Ovary (tissue), 9 donors: ENCODE data around the gene COLGALT1. TPM values are rescaled to one million over a fixed set of nuclear protein-coding genes. Genes with fewer than 3 reads are reported as not detected.
"Not testable (repeated sequence)": the region's sequence is repeated elsewhere in the genome, so short reads cannot be mapped to it uniquely, and the experiment has no call there.

ENCODE experiments used
- DNase-seq, 5 donors: peaks; one replicate each; pipeline ENCODE4 v3.0.0-alpha.2; 2019 to 2020
- H3K27ac ChIP-seq, 2 donors: fragments of 200-600 bp; one replicate each; pipeline versions ENCODE4 v1.5.1 to v1.8.0; 2019 to 2022
- H3K27me3 ChIP-seq: fragments of 200-600 bp; one replicate; pipeline ENCODE4 v1.8.0; 2022
- H3K36me3 ChIP-seq: fragments of 200-600 bp; sonication (generic); one replicate; pipeline ENCODE4 v1.5.1; 2019
- H3K4me1 ChIP-seq: one replicate; pipeline ENCODE4 v1.8.1; 2013; ENCODE audit warnings: mild to moderate bottlenecking, moderate library complexity; ENCODE audit not compliant: insufficient read depth
- H3K4me3 ChIP-seq: fragments of 200-600 bp; sonication (generic); one replicate; pipeline ENCODE4 v1.5.1; 2017
- H3K9me3 ChIP-seq, 2 donors: fragments of 200-600 bp in 1 of 2; sonication (generic) in 1 of 2; one replicate each; pipeline versions ENCODE4 v1.5.1 to v1.8.1; 2013 to 2019; ENCODE audit warnings: mild to moderate bottlenecking in 1 of 2, moderate library complexity in 1 of 2
- EP300 ChIP-seq: sonication (generic); formaldehyde crosslinking; IDR thresholded peaks from one replicate; pipeline ENCODE4 v1.6.1; 2017; ENCODE audit warnings: antibody characterized with exemption
- POLR2A ChIP-seq: fragments of 450-650 bp; IDR thresholded peaks from one replicate; pipeline ENCODE4 v1.6.1; 2017; ENCODE audit warnings: antibody characterized with exemption, mild to moderate bottlenecking, moderate library complexity
- WGBS, 3 donors: extraction: QIAGEN DNeasy Blood & Tissue Kit in 1 of 3; methylation state at CpG; one replicate each; pipeline versions ENCODE4 v1.1.5 to v1.1.7; 2013 to 2017; 5-methylcytosine and 5-hydroxymethylcytosine counted together
- intact Hi-C, 4 donors: fragments of 100-400 bp; cut with DNase I; formaldehyde crosslinking; loops; one replicate each; pipeline versions ENCODE4 v1.11.0 to v1.15.1; 2022 to 2023
- polyA plus RNA-seq, 2 donors: library from polyadenylated mRNA; stranded (reverse); fragments of 200-250 nt in 1 of 2; fragments of 350-450 nt in 1 of 2; fragmentation: Illumina TruSeq in 1 of 2; extraction: RNeasy Lipid Tissue Mini Kit (QIAGEN cat#74804) in 1 of 2; gene quantifications; one replicate each; pipeline ENCODE4 v1.2.3, GENCODE V29; 2013 to 2014
- total RNA-seq, 7 donors: library from RNA; depleted of rRNA in 2 of 7; stranded (reverse); fragments of >200 nt in 2 of 7; fragmentation: NEBNext Ultra II Directional in 3 of 7; extraction: Animal tissue kit (Norgen Biotek cat#: 25700) in 3 of 7; gene quantifications; one replicate each; pipeline versions ENCODE4 v1.1.0 to v1.2.4, GENCODE V29; 2016 to 2023
- TF ChIP-seq, protein P1 (sequence below), 3 donors: fragments of 450-650 bp in 2 of 3; fragments of 200-600 bp in 1 of 3; IDR thresholded peaks; one replicate each; pipeline versions ENCODE4 v1.5.1 to v1.8.0; 2016 to 2022; ENCODE audit warnings: antibody characterized with exemption in 3 of 3, mild to moderate bottlenecking in 1 of 3
- donor health status: DM: no; HTN: no; CAD: no; lungs with moderate emphysema.
- donor health status: DM: no; HTN: no; CAD: no.
- donor health status: Bipolar disorder and iron deficiency.
- donor health status: DM: yes; HTN: yes; CAD: no.
- donor health status: DM: no; HTN: no; CAD: no.
- donor health status: DM: yes; HTN: yes; CAD: no.

Gene COLGALT1
- total and polyA plus RNA-seq, 9 donors, result 30.4 to 75.2 (median 45.2) TPM

DNA sequence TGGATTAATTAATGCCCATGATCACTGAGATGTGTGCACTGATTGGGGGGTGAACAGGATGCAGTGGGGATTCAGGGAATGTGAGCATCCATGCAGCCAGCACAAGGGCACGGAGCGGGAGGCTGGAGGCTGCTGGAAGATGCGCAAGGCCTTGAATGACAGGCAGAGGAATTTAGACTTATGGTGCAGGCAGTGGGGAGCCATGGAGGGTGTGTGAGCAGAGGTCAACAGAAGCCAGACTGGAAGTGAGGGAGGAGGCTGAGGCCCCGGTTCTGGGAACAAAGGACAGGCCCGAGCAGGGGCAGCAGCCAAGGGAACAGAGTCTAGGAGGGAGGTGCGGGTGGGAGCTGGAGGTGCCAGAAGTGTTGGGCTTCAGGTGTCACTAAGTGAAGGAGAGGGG, 7.3 kb upstream of the COLGALT1 start:
- no peak for DNase-seq
- no peaks in the 10 kb centered on the region for H3K4me1 ChIP-seq
- no peak overlapping the region for H3K27ac ChIP-seq
- WGBS, 3 donors, result 81 to 88% (median 82%) methylated on average over 6 of the region's 6 CpGs
- H3K9me3 ChIP-seq, result no peaks in the 10 kb centered on the region
- H3K4me3 ChIP-seq, result no peak overlapping the region
- intact Hi-C loops, result no loop called here
- no peak for TF ChIP-seq EP300
- TF ChIP-seq, protein P1, sequence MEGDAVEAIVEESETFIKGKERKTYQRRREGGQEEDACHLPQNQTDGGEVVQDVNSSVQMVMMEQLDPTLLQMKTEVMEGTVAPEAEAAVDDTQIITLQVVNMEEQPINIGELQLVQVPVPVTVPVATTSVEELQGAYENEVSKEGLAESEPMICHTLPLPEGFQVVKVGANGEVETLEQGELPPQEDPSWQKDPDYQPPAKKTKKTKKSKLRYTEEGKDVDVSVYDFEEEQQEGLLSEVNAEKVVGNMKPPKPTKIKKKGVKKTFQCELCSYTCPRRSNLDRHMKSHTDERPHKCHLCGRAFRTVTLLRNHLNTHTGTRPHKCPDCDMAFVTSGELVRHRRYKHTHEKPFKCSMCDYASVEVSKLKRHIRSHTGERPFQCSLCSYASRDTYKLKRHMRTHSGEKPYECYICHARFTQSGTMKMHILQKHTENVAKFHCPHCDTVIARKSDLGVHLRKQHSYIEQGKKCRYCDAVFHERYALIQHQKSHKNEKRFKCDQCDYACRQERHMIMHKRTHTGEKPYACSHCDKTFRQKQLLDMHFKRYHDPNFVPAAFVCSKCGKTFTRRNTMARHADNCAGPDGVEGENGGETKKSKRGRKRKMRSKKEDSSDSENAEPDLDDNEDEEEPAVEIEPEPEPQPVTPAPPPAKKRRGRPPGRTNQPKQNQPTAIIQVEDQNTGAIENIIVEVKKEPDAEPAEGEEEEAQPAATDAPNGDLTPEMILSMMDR (IDR thresholded peaks at IDR 0.05), result no peak
- TF ChIP-seq POLR2A, result no peak
- H3K27me3 ChIP-seq, result no peaks in the 10 kb centered on the region
- H3K36me3 ChIP-seq, result no peaks in the 10 kb centered on the region

DNA sequence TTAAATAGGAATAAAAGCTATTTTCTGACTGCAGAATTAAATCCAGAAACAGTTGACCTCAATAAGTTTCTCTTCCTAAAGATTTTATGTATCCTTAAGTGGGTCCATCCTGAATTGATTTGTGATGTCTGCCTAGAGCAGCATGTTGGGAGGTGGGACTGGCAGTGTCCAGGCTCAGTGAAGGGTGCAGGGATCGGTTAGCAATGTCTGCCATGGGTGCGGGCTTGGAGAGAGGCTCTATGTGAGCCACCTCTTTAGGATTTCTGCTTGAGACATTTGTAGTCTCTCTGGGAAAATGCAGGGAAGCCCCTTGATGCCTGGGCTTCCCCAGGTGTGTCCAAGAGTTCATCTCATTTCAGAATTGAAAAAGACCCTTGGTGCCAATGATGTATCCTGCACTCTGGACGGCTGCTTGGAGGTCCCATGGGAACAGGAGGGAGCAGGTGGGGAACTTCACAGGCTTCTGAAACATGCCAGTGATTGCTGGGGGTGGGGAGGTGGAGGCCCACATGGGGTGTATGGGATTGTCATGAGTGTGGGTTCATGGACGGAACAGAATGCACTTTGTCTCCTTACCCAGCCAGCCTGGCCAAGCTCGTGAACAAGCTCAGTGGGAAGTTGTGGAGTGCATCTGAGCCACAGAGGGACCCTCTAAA, 6.2 kb upstream of the COLGALT1 start:
- Histone ChIP-seq H3K9me3 (no peaks in the 10 kb centered on the region), H3K36me3 (no peaks in the 10 kb centered on the region), H3K27me3 (no peaks in the 10 kb centered on the region), H3K27ac (no peak overlapping the region), H3K4me1 (peaks cover 3% of the 10 kb centered on the region), H3K4me3 (no peak overlapping the region)
- DNase-seq, result no peak
- WGBS, 3 donors, result 69 to 84% (median 82%) methylated on average over 5 of the region's 5 CpGs
- intact Hi-C loops, result no loop called here
- TF ChIP-seq, protein P1 (IDR thresholded peaks at IDR 0.05), result no peak

DNA sequence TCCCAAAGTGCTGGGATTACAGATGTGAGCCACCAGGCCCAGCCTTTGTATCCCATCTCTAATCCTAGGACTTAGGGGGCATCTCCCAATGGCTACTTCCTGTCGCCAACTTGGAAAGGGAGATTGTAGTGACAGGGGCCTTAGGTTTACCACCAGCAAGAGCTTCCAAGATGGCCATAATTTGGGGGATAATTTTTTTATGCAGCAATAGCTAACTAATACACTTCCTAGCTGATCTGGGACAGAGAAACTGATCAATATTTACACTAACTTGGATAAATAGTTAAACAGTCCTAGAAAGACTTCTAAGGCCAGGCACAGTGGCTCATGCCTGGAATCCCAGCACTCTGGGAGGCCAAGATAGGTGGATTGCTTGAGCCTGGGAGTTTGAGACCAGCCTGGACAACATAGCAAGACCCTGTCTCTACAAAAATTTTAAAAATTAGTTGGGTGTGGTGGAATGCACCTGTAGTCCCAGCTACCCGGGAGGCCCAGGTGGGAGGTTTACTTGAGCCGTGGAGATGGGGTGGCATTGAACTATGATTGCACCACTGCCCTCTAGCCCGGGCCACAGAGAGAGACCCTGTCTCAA, 5.3 kb upstream of the COLGALT1 start:
- intact Hi-C loops, result no loop called here
- TF ChIP-seq, protein P1 (IDR thresholded peaks at IDR 0.05), result no peak
- no peak for TF ChIP-seq POLR2A
- TF ChIP-seq EP300, result no peak
- no peak for DNase-seq

DNA sequence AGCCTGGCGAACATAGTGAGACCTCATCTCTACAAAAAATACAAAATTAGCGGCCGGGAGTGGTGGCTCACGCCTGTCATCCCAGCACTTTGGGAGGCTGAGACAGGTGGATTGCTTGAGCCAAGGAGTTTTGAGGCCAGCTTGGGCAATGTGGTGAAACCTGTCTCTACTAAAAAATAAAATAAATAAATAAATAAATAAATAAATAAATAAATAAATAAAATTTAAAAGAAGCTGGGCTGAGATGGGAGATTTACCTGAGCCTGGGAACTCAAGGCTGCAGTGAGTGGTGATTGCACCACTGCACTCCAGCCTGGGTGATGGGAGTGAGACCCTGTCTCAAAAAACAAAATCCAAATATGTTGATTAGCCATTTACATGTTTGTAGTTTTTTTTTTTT, 2.7 kb upstream of the COLGALT1 start:
- intact Hi-C loops, H3K27ac ChIP-seq: not testable (repeated sequence)
- 96% methylated on average over 4 of the region's 4 CpGs for WGBS, 3 donors

More for the DNA sequence above, 5.3 kb upstream of the COLGALT1 start:
- Histone ChIP-seq H3K36me3 (no peaks in the 10 kb centered on the region), H3K9me3 (no peaks in the 10 kb centered on the region), H3K27me3 (no peaks in the 10 kb centered on the region), H3K27ac (no peak overlapping the region), H3K4me3 (no peak overlapping the region), H3K4me1 (peaks cover 6% of the 10 kb centered on the region)
- whole genome bisulfite sequencing, 3 donors, result 90 to 95% (median 90%) methylated on average over 4 of the region's 4 CpGs

DNA sequence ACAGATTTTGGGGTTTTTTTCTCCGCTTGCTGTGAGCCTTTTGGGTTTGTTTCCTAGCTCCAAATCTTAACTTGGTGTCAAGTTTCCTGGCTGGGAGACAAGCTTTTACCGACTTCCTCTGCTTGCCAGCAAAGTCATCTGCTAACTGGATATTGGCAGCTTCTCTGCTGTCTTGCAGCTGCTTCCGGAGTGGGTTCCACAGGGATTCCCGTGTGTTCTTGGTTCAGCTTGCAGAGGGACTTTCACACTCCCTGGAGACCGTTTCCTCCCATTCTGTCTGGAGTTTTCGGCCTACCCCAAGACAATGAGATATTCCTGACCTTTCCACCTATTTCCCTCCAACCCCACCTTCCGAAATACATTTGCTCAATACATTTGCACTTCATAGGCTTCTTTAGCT, 2.2 kb upstream of the COLGALT1 start:
- H3K4me1 ChIP-seq, result peaks cover 9% of the 10 kb centered on the region
- H3K9me3 ChIP-seq, result no peaks in the 10 kb centered on the region
- 8 to 10% (median 10%) methylated on average over 7 of the region's 7 CpGs for WGBS, 3 donors
- no peaks in the 10 kb centered on the region for H3K27me3 ChIP-seq
- no peak overlapping the region for H3K27ac ChIP-seq
- intact Hi-C loops, result no loop called here
- H3K4me3 ChIP-seq, result no peak overlapping the region
- no peaks in the 10 kb centered on the region for H3K36me3 ChIP-seq
- TF ChIP-seq POLR2A, result no peak
- TF ChIP-seq, protein P1 (IDR thresholded peaks at IDR 0.05), result no peak
- no peak for TF ChIP-seq EP300
- peak; percentile 60 to 87 (median 77) for DNase-seq

More for the DNA sequence above, 2.7 kb upstream of the COLGALT1 start:
- not testable (repeated sequence) for H3K36me3 ChIP-seq, H3K4me3 ChIP-seq, H3K9me3 ChIP-seq, H3K4me1 ChIP-seq, DNase-seq, H3K27me3 ChIP-seq
